Stimulated activated CD4-positive, alpha-beta T cell treated with anti-CD3 and anti-CD28 coated beads, Interleukin-15, amount 100 ng/mL, for 24 hours (primary cell): Measurements from ENCODE around the gene ZBTB33.

Source experiments
- DNase-seq: peaks from one replicate; pipeline ENCODE4 v3.0.0-alpha.2; 2020

The ZBTB33 gene, protein sequence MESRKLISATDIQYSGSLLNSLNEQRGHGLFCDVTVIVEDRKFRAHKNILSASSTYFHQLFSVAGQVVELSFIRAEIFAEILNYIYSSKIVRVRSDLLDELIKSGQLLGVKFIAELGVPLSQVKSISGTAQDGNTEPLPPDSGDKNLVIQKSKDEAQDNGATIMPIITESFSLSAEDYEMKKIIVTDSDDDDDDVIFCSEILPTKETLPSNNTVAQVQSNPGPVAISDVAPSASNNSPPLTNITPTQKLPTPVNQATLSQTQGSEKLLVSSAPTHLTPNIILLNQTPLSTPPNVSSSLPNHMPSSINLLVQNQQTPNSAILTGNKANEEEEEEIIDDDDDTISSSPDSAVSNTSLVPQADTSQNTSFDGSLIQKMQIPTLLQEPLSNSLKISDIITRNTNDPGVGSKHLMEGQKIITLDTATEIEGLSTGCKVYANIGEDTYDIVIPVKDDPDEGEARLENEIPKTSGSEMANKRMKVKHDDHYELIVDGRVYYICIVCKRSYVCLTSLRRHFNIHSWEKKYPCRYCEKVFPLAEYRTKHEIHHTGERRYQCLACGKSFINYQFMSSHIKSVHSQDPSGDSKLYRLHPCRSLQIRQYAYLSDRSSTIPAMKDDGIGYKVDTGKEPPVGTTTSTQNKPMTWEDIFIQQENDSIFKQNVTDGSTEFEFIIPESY

GRCh38 chrX:120250522-120251271, at the start of gene ZBTB33:
TSS of gene ZBTB33 (plus strand) at chrX:120250812. CDS start at chrX:120253416, 2,604 bp downstream.
- peak; percentile 90 for DNase-seq

DNA sequence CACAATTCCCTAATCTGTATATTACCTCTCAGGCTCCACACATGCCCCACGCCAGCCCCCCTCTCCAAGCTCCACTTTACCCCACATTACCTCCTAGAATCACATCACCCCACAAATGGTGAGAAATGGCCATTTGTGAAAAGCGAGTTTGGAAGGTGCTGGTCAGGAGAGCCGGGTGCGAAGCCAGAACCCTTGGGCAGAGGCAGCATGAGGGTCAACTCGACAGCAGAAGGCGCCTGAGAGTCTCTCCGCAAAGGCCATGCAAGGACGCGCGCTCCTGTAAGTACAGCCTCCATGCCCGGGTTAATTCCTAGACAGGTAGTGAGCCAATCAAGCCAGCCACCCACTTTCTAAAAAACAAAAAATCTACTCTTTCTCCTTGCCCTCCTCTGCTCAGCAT, 49.8 kb upstream of the ZBTB33 start:
- no peak for DNase-seq

DNA sequence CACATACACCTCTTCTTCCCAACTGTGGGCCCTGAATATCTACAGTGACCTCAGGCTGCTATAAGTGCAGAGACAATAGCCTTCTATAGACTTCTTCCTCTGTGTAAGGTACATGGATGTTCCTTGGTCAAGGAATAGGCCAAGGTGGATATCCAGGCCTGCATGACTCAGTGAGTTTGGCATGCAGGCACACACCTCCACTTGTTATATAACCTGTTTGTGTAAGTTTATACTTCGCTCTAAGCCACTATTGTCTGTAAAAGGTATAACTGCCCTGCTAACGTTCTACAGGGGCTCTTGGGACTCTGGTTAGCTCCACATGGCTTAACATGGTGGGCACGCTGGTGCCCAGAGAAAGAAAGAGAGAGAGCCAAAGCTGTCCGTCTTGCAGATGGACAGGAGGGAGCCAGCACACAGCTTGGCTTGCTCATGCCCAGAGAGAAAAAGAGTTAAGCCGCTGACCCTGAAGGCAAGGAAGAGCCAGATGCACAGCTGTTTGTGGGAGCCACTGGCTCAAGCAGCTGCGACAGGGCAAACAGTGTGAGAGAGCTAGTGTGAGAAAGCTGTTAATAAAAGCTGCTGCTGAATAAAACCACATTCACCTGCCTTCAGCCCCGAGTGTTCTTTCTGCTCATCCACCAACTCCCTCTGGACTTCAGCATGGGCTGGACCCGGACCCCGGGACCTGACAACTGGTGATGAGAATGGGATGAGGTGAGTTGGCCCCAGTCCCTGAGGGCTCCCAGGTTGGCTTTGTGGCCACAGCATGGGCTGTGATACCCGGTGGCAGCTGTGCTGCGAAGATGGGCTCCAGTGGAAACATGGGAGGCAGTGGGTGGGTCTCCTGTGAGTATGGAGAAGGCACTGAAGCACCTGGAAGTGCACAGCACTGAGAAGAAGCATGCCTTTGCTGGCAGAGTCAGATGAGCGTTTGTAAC, 44.5 kb upstream of the ZBTB33 start:
- DNase-seq = no peak

GRCh38 chrX:120207009-120207605, 43.5 kb upstream of the ZBTB33 start:
- no peak for DNase-seq

DNA sequence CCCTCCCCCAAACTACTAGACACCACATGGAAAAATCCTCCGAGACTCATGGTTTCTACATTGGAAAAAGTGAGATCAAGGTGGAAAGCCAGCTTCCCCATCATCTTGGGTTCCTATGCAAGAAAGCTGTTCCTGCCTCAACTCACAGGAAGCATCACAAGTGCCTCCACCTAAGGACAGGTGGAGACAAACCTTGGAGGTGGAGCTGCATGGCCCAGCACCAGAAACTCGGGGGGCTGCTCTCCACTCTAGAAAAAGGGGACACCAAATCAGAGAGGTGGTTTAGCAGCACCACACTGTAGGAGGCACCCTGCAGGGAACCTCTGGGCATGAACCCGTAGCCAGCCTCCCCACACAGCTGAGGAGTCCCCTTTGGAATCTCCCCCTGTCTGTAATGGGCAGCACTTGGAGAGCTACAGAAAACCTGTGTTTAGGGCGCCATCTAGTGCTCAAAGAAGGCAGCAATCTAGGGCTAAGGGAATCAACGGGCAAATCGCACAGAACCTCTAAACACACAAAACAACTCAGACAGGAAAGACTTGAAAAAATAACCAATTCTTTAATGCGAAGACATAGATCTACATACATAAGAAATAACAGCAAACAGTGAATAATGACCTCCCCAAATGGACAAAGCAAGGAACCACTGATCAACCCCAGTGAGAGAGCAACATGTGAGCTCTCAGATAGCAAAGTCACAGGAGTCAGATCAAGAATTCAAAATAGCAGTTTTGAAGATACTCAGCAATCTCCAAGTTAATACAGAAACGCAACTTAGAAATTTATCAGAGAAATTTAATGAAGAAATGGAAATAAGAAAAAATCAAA, 37.0 kb upstream of the ZBTB33 start:
- DNase-seq = peak; percentile 68

GRCh38 chrX:120223374-120223773, 27.2 kb upstream of the ZBTB33 start:
- no peak for DNase-seq

DNA sequence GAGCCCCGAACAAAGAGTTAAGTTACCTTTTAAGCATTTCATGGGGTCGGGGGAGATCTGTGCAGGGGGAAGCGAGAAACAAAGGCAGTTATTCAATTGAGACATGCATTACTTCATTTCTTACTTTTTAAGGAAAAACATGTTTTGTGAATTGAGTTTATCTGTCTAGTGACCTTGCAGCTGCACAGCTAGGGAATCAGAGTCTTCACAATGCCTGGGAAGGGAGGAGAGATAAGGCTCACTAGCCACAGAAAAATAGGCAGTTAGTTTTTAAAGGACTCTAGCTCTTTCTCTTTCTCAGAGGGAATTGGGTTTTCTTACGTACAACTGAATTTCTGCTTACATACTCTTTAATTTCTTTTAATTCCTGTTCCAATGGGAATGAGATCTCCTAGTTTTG, 26.2 kb upstream of the ZBTB33 start:
- DNase-seq = no peak

GRCh38 chrX:120228187-120228908, 22.3 kb upstream of the ZBTB33 start:
- no peak for DNase-seq

GRCh38 chrX:120235284-120235683, 15.3 kb upstream of the ZBTB33 start:
- no peak for DNase-seq

DNA sequence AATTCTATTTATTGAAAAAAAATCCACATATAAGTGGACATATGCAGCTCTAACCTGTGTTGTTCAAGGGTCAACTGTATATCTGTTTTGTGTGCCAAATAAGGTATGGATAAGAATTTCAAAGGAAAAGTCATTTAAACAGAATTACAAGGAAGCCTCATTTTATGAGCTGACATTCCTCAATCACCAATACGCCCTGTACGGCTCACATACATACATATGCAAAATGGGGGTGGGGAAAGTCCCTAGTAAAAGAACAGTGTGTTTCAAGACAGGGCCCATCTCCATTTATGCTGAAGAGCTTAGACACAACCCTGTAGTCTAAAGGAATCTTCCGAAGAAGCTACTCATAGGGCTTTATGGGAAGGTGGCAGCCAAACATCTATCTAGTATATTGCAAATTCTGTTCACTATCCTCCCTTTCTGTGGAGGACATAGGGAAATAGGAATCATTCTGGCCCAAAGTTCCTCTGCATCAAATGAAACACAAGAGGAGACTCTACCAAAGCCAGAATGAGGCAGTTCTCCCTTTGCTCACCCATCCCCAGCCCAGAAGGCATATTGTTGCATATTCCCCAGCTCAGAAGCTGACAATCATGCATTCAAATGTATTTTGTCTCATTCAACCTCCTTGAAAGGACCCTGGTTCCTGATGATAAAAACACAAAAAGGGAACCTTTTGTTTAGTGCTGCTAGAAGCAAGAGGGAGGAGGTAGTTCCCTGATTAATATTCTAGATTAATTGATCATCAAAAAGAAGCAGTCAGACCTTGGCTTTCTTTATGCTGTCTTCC, 13.7 kb upstream of the ZBTB33 start:
- no peak for DNase-seq

DNA sequence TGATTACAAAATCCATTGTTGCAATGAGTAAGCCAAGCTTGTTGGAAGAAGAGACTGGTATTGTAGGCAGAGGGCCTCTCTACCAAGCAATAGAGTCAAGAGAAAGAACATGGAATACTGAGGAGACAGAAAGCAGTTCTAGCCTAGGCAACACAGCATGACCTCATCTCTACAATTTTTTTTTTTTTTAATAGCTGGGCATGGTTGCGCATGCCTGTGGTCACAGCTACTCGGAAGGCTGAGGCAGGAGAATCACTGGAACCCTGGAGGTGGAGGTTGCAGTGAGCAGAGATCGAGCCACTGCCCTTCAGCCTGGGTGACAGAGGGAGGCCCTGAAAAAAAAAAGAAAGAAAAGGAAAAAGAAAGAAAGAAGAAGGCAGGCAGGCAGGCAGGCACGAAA, 11.7 kb upstream of the ZBTB33 start:
- DNase-seq = no peak

DNA sequence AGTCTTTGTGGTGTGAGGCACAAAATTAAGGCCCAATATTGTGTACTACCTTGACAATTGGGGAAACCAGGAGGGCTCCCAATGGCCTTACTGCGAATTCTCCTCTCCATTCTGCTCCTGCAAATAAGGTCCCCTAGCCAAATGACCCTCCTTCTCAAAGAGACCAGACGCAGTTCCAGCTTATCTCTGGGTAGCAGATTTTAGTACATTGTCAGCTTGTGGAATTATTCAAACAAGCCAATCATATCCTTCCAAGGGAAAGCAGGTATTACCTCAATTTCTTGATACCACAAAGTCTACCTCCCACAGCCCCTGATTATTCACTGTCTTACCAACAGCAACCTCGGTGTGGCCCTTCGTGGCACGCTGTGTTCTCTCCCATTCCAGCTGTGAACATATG, 7.8 kb upstream of the ZBTB33 start:
- no peak for DNase-seq

DNA sequence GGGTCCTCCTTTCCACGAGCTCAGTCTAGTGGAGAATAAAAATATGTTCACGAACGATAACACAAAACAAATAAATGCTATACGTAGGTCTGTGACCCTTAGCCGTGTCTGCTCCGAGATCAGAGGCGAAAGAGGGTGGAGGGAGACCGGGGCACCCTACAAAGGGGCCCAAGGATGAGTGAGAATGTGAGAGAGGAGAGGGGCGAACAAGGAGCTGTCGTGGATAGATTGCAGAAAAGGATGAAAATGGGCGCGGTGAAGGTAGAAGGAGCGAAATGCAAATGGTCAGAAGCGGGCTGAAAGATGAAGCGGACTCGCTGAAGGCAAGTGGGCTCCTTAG, 6.2 kb upstream of the ZBTB33 start:
- DNase-seq = no peak

- peak; percentile 67 for DNase-seq
Observed at GRCh38 chrX:120244735-120245498, 5.7 kb upstream of the ZBTB33 start.

GRCh38 chrX:120251471-120252011, 929 bp downstream of the ZBTB33 start:
- DNase-seq = peak; percentile 29

- DNase-seq = no peak
Observed at GRCh38 chrX:120253784-120254183, 3.2 kb downstream of the ZBTB33 start.

DNA sequence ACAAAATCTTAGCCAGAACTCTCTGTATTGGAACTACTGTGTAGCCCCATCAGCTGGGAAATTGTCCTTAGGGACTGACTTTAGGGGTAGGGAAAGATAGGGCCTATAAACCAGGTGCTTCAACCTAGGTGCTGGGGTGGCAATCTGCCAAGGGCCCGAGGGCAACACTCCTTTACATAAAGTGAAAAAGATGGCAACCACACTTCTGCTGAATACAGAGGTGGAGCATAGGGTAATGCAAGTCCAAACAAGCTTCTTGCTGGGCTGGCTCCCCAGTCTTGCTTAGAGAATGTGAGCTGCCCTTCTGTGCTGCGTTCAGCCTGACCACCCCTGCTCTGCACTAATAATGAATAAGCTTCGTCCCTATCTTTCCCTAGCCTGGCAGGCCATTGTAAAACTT, 9.8 kb downstream of the ZBTB33 start:
- DNase-seq = no peak

DNA sequence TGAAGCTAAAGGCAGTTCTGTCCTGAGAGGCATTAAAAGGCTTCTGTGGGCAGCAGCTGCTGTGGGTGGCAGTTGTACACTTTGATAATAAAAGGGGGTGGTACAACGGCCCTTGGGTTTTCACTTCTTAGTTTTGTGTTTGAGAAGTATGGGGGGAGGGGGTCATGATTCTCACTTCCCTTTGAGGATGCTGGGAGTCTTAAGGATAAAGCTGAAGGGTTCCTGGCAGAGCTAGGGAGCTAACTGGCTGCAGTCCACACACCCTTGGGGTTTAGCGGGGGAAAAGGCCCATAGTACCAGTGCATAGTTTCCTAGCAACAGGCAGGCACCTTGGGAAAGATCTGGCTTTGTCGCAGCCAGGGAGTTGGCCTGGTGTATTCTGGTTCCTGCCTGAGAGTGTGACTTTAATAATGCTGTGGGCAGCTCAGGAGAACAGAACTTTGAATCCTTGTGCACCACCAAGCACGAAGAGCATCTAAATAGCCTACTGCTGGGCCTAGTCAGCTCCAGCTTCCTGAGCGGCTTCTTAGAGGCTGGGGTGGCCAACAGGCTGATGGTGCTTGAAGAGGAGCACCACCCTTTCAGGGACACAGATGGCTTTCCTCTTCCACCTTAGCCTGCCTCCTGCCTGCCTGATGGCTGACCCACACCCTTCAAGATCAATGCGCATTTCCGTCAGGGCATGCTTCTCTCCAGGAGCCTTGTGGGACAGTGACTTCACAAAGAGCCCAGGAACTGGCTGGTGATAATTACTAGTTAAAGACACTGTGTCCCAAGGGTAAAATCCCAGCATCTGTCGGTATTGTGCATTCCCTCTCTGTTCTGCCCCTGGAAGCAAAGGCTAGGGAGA, 12.5 kb downstream of the ZBTB33 start:
- no peak for DNase-seq
